Mesenchymal stem cell (in vitro differentiated cells and primary cell): Measurements from ENCODE around the gene P2RX2.

Experiments used
- DNase-seq: peaks from one replicate; pipeline ENCODE4 v3.0.0-alpha.2; 2013
- H2AFZ ChIP-seq: one replicate; pipeline ENCODE4 v1.6.1; 2013; ENCODE audit warnings: low read depth, mild to moderate bottlenecking, control low read depth, inconsistent platforms, low read length, moderate library complexity
- H2AK5ac ChIP-seq: 2 replicates; pipeline ENCODE4 v1.6.1; 2013; ENCODE audit warnings: low read length, moderate library complexity, mild to moderate bottlenecking, inconsistent platforms; ENCODE audit not compliant: severe bottlenecking
- H2BK120ac ChIP-seq: one replicate; pipeline ENCODE4 v1.6.1; 2013; ENCODE audit warnings: low read depth, mild to moderate bottlenecking, inconsistent platforms, low read length, moderate library complexity
- H2BK12ac ChIP-seq, 2 experiments: one replicate each; pipeline ENCODE4 v1.6.1; 2013; ENCODE audit warnings: inconsistent platforms in 2 of 2, low read length in 2 of 2, mild to moderate bottlenecking in 2 of 2, moderate library complexity in 2 of 2, control low read depth in 1 of 2
- H2BK15ac ChIP-seq: one replicate; pipeline ENCODE4 v1.6.1; 2013; ENCODE audit warnings: mild to moderate bottlenecking, low read depth, inconsistent platforms; ENCODE audit not compliant: poor library complexity, severe bottlenecking
- H2BK5ac ChIP-seq: 2 replicates; pipeline ENCODE4 v1.6.1; 2013; ENCODE audit warnings: low read depth, mild to moderate bottlenecking, low read length, control low read depth, inconsistent platforms; ENCODE audit not compliant: poor library complexity, severe bottlenecking
- H3K14ac ChIP-seq, 2 experiments: one replicate each; pipeline ENCODE4 v1.6.1; 2013; ENCODE audit warnings: inconsistent platforms in 2 of 2, low read length in 2 of 2, control low read depth in 1 of 2, mild to moderate bottlenecking in 1 of 2, moderate library complexity in 1 of 2
- H3K18ac ChIP-seq, 2 experiments: one replicate each; pipeline ENCODE4 v1.6.1; 2013; ENCODE audit warnings: inconsistent platforms in 2 of 2, low read length in 2 of 2, control low read depth in 1 of 2, low read depth in 1 of 2, mild to moderate bottlenecking in 1 of 2
- H3K23ac ChIP-seq, 2 experiments: one replicate each; pipeline ENCODE4 v1.6.1; 2013; ENCODE audit warnings: inconsistent platforms in 2 of 2, low read length in 2 of 2, mild to moderate bottlenecking in 2 of 2, moderate library complexity in 2 of 2, control low read depth in 1 of 2
- H3K27ac ChIP-seq: 2 replicates; pipeline ENCODE4 v1.5.1; 2013; ENCODE audit warnings: mild to moderate bottlenecking, moderate library complexity, low read length, control low read depth, inconsistent platforms; ENCODE audit not compliant: poor library complexity, severe bottlenecking
- H3K27me3 ChIP-seq, 2 experiments: 2 replicates each; pipeline versions ENCODE4 v1.6.1 to v1.7.0; 2013; ENCODE audit warnings: low read length in 2 of 2, mild to moderate bottlenecking in 2 of 2, moderate library complexity in 2 of 2, control low read depth in 1 of 2, inconsistent platforms in 1 of 2; ENCODE audit not compliant: control insufficient read depth in 1 of 2, insufficient read depth in 1 of 2
- H3K36me3 ChIP-seq, 2 experiments: 2 replicates each; pipeline versions ENCODE4 v1.6.1 to v1.7.0; 2013; ENCODE audit warnings: low read length in 2 of 2, control low read depth in 1 of 2, inconsistent platforms in 1 of 2, low read depth in 1 of 2, mild to moderate bottlenecking in 1 of 2; ENCODE audit not compliant: insufficient read depth in 2 of 2, control insufficient read depth in 1 of 2
- H3K4ac ChIP-seq, 2 experiments: one replicate each; pipeline ENCODE4 v1.6.1; 2013; ENCODE audit warnings: inconsistent platforms in 2 of 2, low read length in 2 of 2, mild to moderate bottlenecking in 2 of 2, moderate library complexity in 2 of 2, control low read depth in 1 of 2, low read depth in 1 of 2
- H3K4me1 ChIP-seq: 2 replicates; pipeline ENCODE4 v1.6.1; 2013; ENCODE audit warnings: low read depth, low read length, control low read depth; ENCODE audit not compliant: control insufficient read depth, insufficient read depth
- H3K4me2 ChIP-seq: 2 replicates; pipeline ENCODE4 v1.6.1; 2013; ENCODE audit warnings: low read length, mild to moderate bottlenecking, inconsistent platforms; ENCODE audit not compliant: poor library complexity, severe bottlenecking
- H3K4me3 ChIP-seq, 2 experiments: 2 replicates each; pipeline versions ENCODE4 v1.5.1 to v1.7.0; 2013; ENCODE audit warnings: low read length in 2 of 2, mild to moderate bottlenecking in 2 of 2, control low read depth in 1 of 2, low read depth in 1 of 2; ENCODE audit not compliant: insufficient read depth in 1 of 2
- H3K79me1 ChIP-seq: replicated peaks from 2 replicates; pipeline ENCODE4 v1.6.1; 2013; ENCODE audit warnings: mild to moderate bottlenecking, control low read depth, low read length, inconsistent platforms; ENCODE audit not compliant: poor library complexity, severe bottlenecking
- H3K9ac ChIP-seq: 2 replicates; pipeline ENCODE4 v1.7.0; 2013; ENCODE audit warnings: mild to moderate bottlenecking, low read length, moderate library complexity
- H3K9me3 ChIP-seq: 2 replicates; pipeline ENCODE4 v1.7.0; 2013; ENCODE audit warnings: mild to moderate bottlenecking, low read length; ENCODE audit not compliant: control insufficient read depth
- H4K8ac ChIP-seq: one replicate; pipeline ENCODE4 v1.6.1; 2013; ENCODE audit warnings: inconsistent platforms, mild to moderate bottlenecking, low read length, moderate library complexity
- H4K91ac ChIP-seq: one replicate; pipeline ENCODE4 v1.6.1; 2013; ENCODE audit warnings: mild to moderate bottlenecking, low read length, inconsistent platforms
- WGBS: methylation state at CpG from one replicate; pipeline ENCODE4 v1.1.7; 2013; ENCODE audit warnings: mixed read lengths; 5-methylcytosine and 5-hydroxymethylcytosine counted together

Gene P2RX2

DNA sequence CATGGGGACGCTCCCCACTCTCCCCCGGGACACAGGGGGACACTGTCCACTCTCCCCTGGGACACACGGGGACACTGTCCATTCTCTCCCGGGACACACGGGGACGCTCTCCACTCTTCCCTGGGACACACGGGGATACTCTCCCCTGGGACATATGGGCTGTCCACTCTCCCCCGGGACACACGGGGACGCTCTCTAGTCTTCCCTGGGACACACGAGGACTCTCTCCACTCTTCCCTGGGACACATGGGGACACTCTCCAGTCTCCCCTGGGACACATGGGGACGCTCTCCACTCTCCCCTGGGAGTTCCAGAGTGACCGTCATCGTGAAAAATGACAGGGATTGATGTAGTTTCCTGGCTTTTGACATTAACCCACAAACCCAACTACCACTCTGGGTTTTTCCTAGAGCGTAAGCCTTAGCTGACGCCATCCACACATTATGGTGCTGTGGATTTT is 3.0 kb upstream of the P2RX2 start:
- Histone ChIP-seq H3K36me3 (no peaks in the 10 kb centered on the region), H2AFZ (no peak overlapping the region), H4K91ac (no peak overlapping the region), H4K8ac (no peak overlapping the region), H3K9ac (no peak overlapping the region), H3K4me1 (peaks cover 11% of the 10 kb centered on the region), H2BK120ac (no peak overlapping the region), H2BK15ac (no peak overlapping the region), H3K4me2 (no peak overlapping the region), H3K9me3 (peaks cover 15% of the 10 kb centered on the region), H3K23ac (no peak overlapping the region), H3K14ac (no peak overlapping the region), H3K27me3 (peaks cover 55 to 85% of the 10 kb centered on the region in 2 experiments), H2BK12ac (no peak overlapping the region), H3K79me1 (no peaks in the 10 kb centered on the region), H3K4ac (no peak overlapping the region), H2BK5ac (no peak overlapping the region), H3K18ac (no peak overlapping the region), H3K27ac (no peak overlapping the region), H2AK5ac (no peak overlapping the region), H3K4me3 (no peak overlapping the region)
- WGBS: 84% methylated on average over 14 of the region's 16 CpGs
- DNase-seq: no peak

GRCh38 chr12:132617135-132617701 is 1.4 kb upstream of the P2RX2 start:
- H2AFZ ChIP-seq: no peak overlapping the region
- H3K4me3 ChIP-seq: no peak overlapping the region
- H3K4me2 ChIP-seq: no peak overlapping the region
- H3K4ac ChIP-seq: no peak overlapping the region
- H2BK12ac ChIP-seq: no peak overlapping the region
- H3K4me1 ChIP-seq: peaks cover 13% of the 10 kb centered on the region
- no peak overlapping the region for H2BK120ac ChIP-seq
- no peak overlapping the region for H3K18ac ChIP-seq
- H4K8ac ChIP-seq: no peak overlapping the region
- no peak for DNase-seq
- H3K27ac ChIP-seq: no peak overlapping the region
- no peak overlapping the region for H4K91ac ChIP-seq
- 81% methylated on average over 3 of the region's 4 CpGs for WGBS
- H3K79me1 ChIP-seq: no peaks in the 10 kb centered on the region
- no peak overlapping the region for H3K14ac ChIP-seq
- H3K36me3 ChIP-seq: peaks cover 0 to 4% of the 10 kb centered on the region in 2 experiments
- no peak overlapping the region for H3K23ac ChIP-seq
- H2AK5ac ChIP-seq: no peak overlapping the region
- H3K9ac ChIP-seq: no peak overlapping the region
- no peak overlapping the region for H2BK15ac ChIP-seq
- peaks cover 45 to 79% of the 10 kb centered on the region in 2 experiments for H3K27me3 ChIP-seq
- peaks cover 11% of the 10 kb centered on the region for H3K9me3 ChIP-seq
- H2BK5ac ChIP-seq: no peak overlapping the region

- H3K27ac ChIP-seq: no peak overlapping the region
- H3K4me2 ChIP-seq: peak overlapping the region; percentile 72
- H3K4me1 ChIP-seq: peaks cover 21% of the 10 kb centered on the region
- no peak overlapping the region for H3K9ac ChIP-seq
- no peak for DNase-seq
- no peak overlapping the region for H2BK120ac ChIP-seq
- H3K27me3 ChIP-seq: peaks cover 45 to 70% of the 10 kb centered on the region in 2 experiments
- no peak overlapping the region for H3K14ac ChIP-seq
- H2BK5ac ChIP-seq: no peak overlapping the region
- H2AK5ac ChIP-seq: no peak overlapping the region
- H3K4ac ChIP-seq: no peak overlapping the region
- H3K4me3 ChIP-seq: peak overlapping the region in 1 of 2 experiments; percentile 35
- no peak overlapping the region for H4K8ac ChIP-seq
- H3K18ac ChIP-seq: no peak overlapping the region
- H3K79me1 ChIP-seq: no peaks in the 10 kb centered on the region
- 9% methylated on average over 31 of the region's 51 CpGs for WGBS
- H2BK12ac ChIP-seq: no peak overlapping the region
- no peak overlapping the region for H2BK15ac ChIP-seq
- peaks cover 11% of the 10 kb centered on the region for H3K9me3 ChIP-seq
- peaks cover 0 to 4% of the 10 kb centered on the region in 2 experiments for H3K36me3 ChIP-seq
- H2AFZ ChIP-seq: no peak overlapping the region
- H4K91ac ChIP-seq: no peak overlapping the region
- H3K23ac ChIP-seq: no peak overlapping the region
Measured at GRCh38 chr12:132617822-132618682, 524 bp upstream of the P2RX2 start.

- no peak overlapping the region for H3K23ac ChIP-seq
- no peak overlapping the region for H3K14ac ChIP-seq
- H2AK5ac ChIP-seq: no peak overlapping the region
- DNase-seq: no peak
- peaks cover 11% of the 10 kb centered on the region for H3K9me3 ChIP-seq
- H3K36me3 ChIP-seq: peaks cover 0 to 13% of the 10 kb centered on the region in 2 experiments
- no peak overlapping the region for H4K8ac ChIP-seq
- no peak overlapping the region for H3K4ac ChIP-seq
- no peak overlapping the region for H3K4me2 ChIP-seq
- H3K9ac ChIP-seq: no peak overlapping the region
- no peak overlapping the region for H3K18ac ChIP-seq
- H2BK120ac ChIP-seq: no peak overlapping the region
- H2BK5ac ChIP-seq: no peak overlapping the region
- peaks cover 45 to 60% of the 10 kb centered on the region in 2 experiments for H3K27me3 ChIP-seq
- no peak overlapping the region for H4K91ac ChIP-seq
- H2BK12ac ChIP-seq: no peak overlapping the region
- H3K4me3 ChIP-seq: no peak overlapping the region
- 6% methylated on average over 11 of the region's 28 CpGs for WGBS
- H2BK15ac ChIP-seq: no peak overlapping the region
- H3K79me1 ChIP-seq: no peaks in the 10 kb centered on the region
- H3K4me1 ChIP-seq: peaks cover 21% of the 10 kb centered on the region
- no peak overlapping the region for H2AFZ ChIP-seq
- H3K27ac ChIP-seq: no peak overlapping the region
Measured at GRCh38 chr12:132619071-132619385, 452 bp downstream of the P2RX2 start.
